HL-60 (cell line): ENCODE measurements around the gene SPATA6L.

Experiments used
- DNase-seq, 2 experiments: peaks; one replicate each; pipeline ENCODE4 v3.0.0-alpha.2; 2010 to 2020; ENCODE audit warnings: low read depth in 1 of 2, low spot score in 1 of 2
- H3K27ac ChIP-seq: fragments of 250-450 bp; sonication (Bioruptor Pico); replicated peaks from 2 replicates; pipeline ENCODE4 v1.5.1; 2020; ENCODE audit warnings: mild to moderate bottlenecking, moderate library complexity
- H3K27me3 ChIP-seq: fragments of 250-450 bp; sonication (Bioruptor Pico); 2 replicates; pipeline ENCODE4 v1.5.1; 2021; ENCODE audit warnings: mild to moderate bottlenecking, moderate library complexity; ENCODE audit not compliant: insufficient read depth, poor library complexity, severe bottlenecking
- H3K4me3 ChIP-seq: replicated peaks from 2 replicates; pipeline ENCODE4 v1.5.1; 2011; ENCODE audit warnings: mild to moderate bottlenecking, control low read depth, low read length; ENCODE audit not compliant: insufficient read depth
- GABPA ChIP-seq: IDR thresholded peaks from 2 replicates; pipeline ENCODE4 v1.6.1; 2012; ENCODE audit warnings: low read depth
- POLR2AphosphoS5 ChIP-seq: IDR thresholded peaks from 2 replicates; pipeline ENCODE4 v1.6.1; 2012; ENCODE audit warnings: low read depth
- SPI1 ChIP-seq: IDR thresholded peaks from 2 replicates; pipeline ENCODE4 v1.6.1; 2012; ENCODE audit warnings: low read depth, mild to moderate bottlenecking, borderline replicate concordance
- TF ChIP-seq, protein P1 (sequence below): IDR thresholded peaks from 2 replicates; pipeline ENCODE4 v1.6.1; 2012; ENCODE audit warnings: low read depth; ENCODE audit not compliant: insufficient replicate concordance
- TF ChIP-seq, protein P2 (sequence below): IDR thresholded peaks from one replicate; pipeline ENCODE4 v1.5.1; 2011; ENCODE audit warnings: low read length, control low read depth, inconsistent platforms; ENCODE audit not compliant: insufficient read depth

The SPATA6L gene

GRCh38 chr9:4700091-4700490, 33.8 kb upstream of the SPATA6L start:
- DNase-seq, result no peak
- no peak overlapping the region for H3K27ac ChIP-seq
- H3K4me3 ChIP-seq, result no peak overlapping the region
- no peaks in the 10 kb centered on the region for H3K27me3 ChIP-seq
- no peak for TF ChIP-seq POLR2AphosphoS5
- no peak for TF ChIP-seq GABPA
- TF ChIP-seq, protein P1, sequence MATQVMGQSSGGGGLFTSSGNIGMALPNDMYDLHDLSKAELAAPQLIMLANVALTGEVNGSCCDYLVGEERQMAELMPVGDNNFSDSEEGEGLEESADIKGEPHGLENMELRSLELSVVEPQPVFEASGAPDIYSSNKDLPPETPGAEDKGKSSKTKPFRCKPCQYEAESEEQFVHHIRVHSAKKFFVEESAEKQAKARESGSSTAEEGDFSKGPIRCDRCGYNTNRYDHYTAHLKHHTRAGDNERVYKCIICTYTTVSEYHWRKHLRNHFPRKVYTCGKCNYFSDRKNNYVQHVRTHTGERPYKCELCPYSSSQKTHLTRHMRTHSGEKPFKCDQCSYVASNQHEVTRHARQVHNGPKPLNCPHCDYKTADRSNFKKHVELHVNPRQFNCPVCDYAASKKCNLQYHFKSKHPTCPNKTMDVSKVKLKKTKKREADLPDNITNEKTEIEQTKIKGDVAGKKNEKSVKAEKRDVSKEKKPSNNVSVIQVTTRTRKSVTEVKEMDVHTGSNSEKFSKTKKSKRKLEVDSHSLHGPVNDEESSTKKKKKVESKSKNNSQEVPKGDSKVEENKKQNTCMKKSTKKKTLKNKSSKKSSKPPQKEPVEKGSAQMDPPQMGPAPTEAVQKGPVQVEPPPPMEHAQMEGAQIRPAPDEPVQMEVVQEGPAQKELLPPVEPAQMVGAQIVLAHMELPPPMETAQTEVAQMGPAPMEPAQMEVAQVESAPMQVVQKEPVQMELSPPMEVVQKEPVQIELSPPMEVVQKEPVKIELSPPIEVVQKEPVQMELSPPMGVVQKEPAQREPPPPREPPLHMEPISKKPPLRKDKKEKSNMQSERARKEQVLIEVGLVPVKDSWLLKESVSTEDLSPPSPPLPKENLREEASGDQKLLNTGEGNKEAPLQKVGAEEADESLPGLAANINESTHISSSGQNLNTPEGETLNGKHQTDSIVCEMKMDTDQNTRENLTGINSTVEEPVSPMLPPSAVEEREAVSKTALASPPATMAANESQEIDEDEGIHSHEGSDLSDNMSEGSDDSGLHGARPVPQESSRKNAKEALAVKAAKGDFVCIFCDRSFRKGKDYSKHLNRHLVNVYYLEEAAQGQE, result no peak
- no peak for TF ChIP-seq SPI1
- TF ChIP-seq, protein P2, sequence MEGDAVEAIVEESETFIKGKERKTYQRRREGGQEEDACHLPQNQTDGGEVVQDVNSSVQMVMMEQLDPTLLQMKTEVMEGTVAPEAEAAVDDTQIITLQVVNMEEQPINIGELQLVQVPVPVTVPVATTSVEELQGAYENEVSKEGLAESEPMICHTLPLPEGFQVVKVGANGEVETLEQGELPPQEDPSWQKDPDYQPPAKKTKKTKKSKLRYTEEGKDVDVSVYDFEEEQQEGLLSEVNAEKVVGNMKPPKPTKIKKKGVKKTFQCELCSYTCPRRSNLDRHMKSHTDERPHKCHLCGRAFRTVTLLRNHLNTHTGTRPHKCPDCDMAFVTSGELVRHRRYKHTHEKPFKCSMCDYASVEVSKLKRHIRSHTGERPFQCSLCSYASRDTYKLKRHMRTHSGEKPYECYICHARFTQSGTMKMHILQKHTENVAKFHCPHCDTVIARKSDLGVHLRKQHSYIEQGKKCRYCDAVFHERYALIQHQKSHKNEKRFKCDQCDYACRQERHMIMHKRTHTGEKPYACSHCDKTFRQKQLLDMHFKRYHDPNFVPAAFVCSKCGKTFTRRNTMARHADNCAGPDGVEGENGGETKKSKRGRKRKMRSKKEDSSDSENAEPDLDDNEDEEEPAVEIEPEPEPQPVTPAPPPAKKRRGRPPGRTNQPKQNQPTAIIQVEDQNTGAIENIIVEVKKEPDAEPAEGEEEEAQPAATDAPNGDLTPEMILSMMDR, result no peak

DNA sequence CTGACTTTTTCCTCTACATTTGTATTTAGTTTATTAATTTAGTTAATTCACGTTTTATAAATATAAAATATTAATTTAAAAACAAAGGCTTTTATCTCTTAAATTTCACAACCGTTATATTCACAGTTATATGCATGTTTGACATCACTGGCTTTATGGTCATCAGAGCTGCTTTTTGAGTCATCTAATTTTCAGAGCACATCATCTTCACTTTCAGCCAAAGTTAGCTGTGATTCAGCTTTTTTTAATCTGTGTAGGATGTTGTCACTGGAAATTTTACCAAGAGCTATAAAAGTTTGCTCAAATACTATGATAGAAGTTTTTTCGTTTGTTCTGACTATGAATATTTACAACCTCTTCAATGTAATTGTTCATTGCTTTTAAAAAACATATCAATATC, 25.5 kb upstream of the SPATA6L start:
- Histone ChIP-seq H3K4me3 (no peak overlapping the region), H3K27me3 (no peaks in the 10 kb centered on the region), H3K27ac (no peak overlapping the region)
- no peak for DNase-seq
- TF ChIP-seq, protein P2, result no peak
- TF ChIP-seq POLR2AphosphoS5 (no peak), GABPA (no peak), SPI1 (no peak)
- TF ChIP-seq, protein P1, result no peak

- no peak for TF ChIP-seq SPI1
- no peak for TF ChIP-seq POLR2AphosphoS5
- TF ChIP-seq, protein P1, result no peak
- TF ChIP-seq, protein P2, result no peak
- no peak for TF ChIP-seq GABPA
- H3K4me3 ChIP-seq, result no peak overlapping the region
- no peak overlapping the region for H3K27ac ChIP-seq
- no peaks in the 10 kb centered on the region for H3K27me3 ChIP-seq
- DNase-seq, result no peak
Measured at GRCh38 chr9:4690144-4690543, 23.9 kb upstream of the SPATA6L start.
